Measurements from ENCODE around the gene SLC13A4. TPM values are rescaled to one million over a fixed set of nuclear protein-coding genes. Genes with fewer than 3 reads are reported as not detected.
"Not testable (repeated sequence)": the region's sequence is repeated elsewhere in the genome, so short reads cannot be mapped to it uniquely, and the experiment has no call there.

The SLC13A4 gene
- total RNA-seq, 2 donors from 2014 or later = 1.8 to 3.2 TPM

- H3K4me3 ChIP-seq (ENCODE audit: low read length) = no peak overlapping the region
- Mint-ChIP-seq H3K27ac (no peak overlapping the region), H3K27me3 (ENCODE audit: insufficient read depth) (peaks cover 2% of the 10 kb centered on the region), H3K9me3 (no peaks in the 10 kb centered on the region), H3K4me1 (peaks cover 10% of the 10 kb centered on the region), H3K4me3 (no peak overlapping the region), H3K36me3 (ENCODE audit: low read depth) (no peaks in the 10 kb centered on the region)
- H3K27ac ChIP-seq (ENCODE audit: low read depth, low read length) = no peak overlapping the region
- no peaks in the 10 kb centered on the region for H3K27me3 ChIP-seq (ENCODE audit: control insufficient read depth, insufficient read depth, low read length, poor library complexity, severe bottlenecking)
- no peak overlapping the region for H3K9ac ChIP-seq (ENCODE audit: extremely low read depth, low read length, poor library complexity, severe bottlenecking)
- DNase-seq = no peak
- H3K9me3 ChIP-seq (ENCODE audit: control insufficient read depth, low read length) = no peaks in the 10 kb centered on the region
- TF ChIP-seq CTCF (conservative IDR thresholded peaks at IDR 0.05) = no peak
- WGBS, 2 experiments (ENCODE audit: insufficient coverage in 1 of 2, insufficient read length in 1 of 2) = 87 to 97% methylated on average over 3 of the region's 3 CpGs
- H3K36me3 ChIP-seq (ENCODE audit: control insufficient read depth, insufficient read depth, low read length) = no peaks in the 10 kb centered on the region
- no peaks in the 10 kb centered on the region for H3K4me1 ChIP-seq (ENCODE audit: control insufficient read depth, insufficient read depth, low read length)
These were observed 12.9 kb upstream of the SLC13A4 start for GRCh38 chr7:135740889-135741288.

- TF ChIP-seq CTCF (conservative IDR thresholded peaks at IDR 0.05) = peak; percentile 49
- not testable (repeated sequence) for H3K4me3 Mint-ChIP-seq; H3K4me3 ChIP-seq (ENCODE audit: low read length); H3K27ac ChIP-seq (ENCODE audit: low read depth, low read length); H3K27ac Mint-ChIP-seq; H3K36me3 Mint-ChIP-seq (ENCODE audit: low read depth); DNase-seq; H3K27me3 Mint-ChIP-seq (ENCODE audit: insufficient read depth); H3K4me1 Mint-ChIP-seq; H3K9me3 Mint-ChIP-seq; H3K4me1 ChIP-seq (ENCODE audit: control insufficient read depth, insufficient read depth, low read length); H3K27me3 ChIP-seq (ENCODE audit: control insufficient read depth, insufficient read depth, low read length, poor library complexity, severe bottlenecking); H3K36me3 ChIP-seq (ENCODE audit: control insufficient read depth, insufficient read depth, low read length); H3K9me3 ChIP-seq (ENCODE audit: control insufficient read depth, low read length); H3K9ac ChIP-seq (ENCODE audit: extremely low read depth, low read length, poor library complexity, severe bottlenecking)
- 83 to 89% methylated on average over 4 to 10 of the region's 10 CpGs for WGBS, 2 experiments (ENCODE audit: insufficient coverage in 1 of 2, insufficient read length in 1 of 2)
These were observed 9.3 kb upstream of the SLC13A4 start for GRCh38 chr7:135737306-135737647.

GRCh38 chr7:135736586-135737305 lies 8.8 kb upstream of the SLC13A4 start:
- Histone ChIP-seq H3K27ac (ENCODE audit: low read depth, low read length) (no peak overlapping the region), H3K4me3 (ENCODE audit: low read length) (no peak overlapping the region), H3K27me3 (ENCODE audit: control insufficient read depth, insufficient read depth, low read length, poor library complexity, severe bottlenecking) (no peaks in the 10 kb centered on the region), H3K9me3 (ENCODE audit: control insufficient read depth, low read length) (no peaks in the 10 kb centered on the region), H3K9ac (ENCODE audit: extremely low read depth, low read length, poor library complexity, severe bottlenecking) (no peak overlapping the region), H3K36me3 (ENCODE audit: control insufficient read depth, insufficient read depth, low read length) (no peaks in the 10 kb centered on the region), H3K4me1 (ENCODE audit: control insufficient read depth, insufficient read depth, low read length) (no peaks in the 10 kb centered on the region)
- WGBS, 2 experiments (ENCODE audit: insufficient coverage in 1 of 2, insufficient read length in 1 of 2) = 93 to 94% methylated on average over 5 to 6 of the region's 6 CpGs
- no peak for TF ChIP-seq CTCF (conservative IDR thresholded peaks at IDR 0.05)
- Mint-ChIP-seq H3K27ac (no peak overlapping the region), H3K9me3 (no peaks in the 10 kb centered on the region), H3K36me3 (ENCODE audit: low read depth) (no peaks in the 10 kb centered on the region), H3K4me1 (no peaks in the 10 kb centered on the region), H3K27me3 (ENCODE audit: insufficient read depth) (peaks cover 2% of the 10 kb centered on the region), H3K4me3 (no peak overlapping the region)
- no peak for DNase-seq
